ENCODE measurements around the gene FAM111B. TPM values are rescaled to one million over a fixed set of nuclear protein-coding genes. Genes with fewer than 3 reads are reported as not detected.
"Not testable (repeated sequence)": the region's sequence is repeated elsewhere in the genome, so short reads cannot be mapped to it uniquely, and the experiment has no call there.

FAM111B gene
- polyA plus RNA-seq, 1 experiment, result 2.7 TPM

- Histone ChIP-seq H3K27ac (ENCODE audit: low read depth, low read length) (no peak overlapping the region), H3K27me3 (ENCODE audit: control insufficient read depth, insufficient read depth, low read length) (peaks cover 3% of the 10 kb centered on the region), H3K4me3 (ENCODE audit: low read depth, low read length) (no peak overlapping the region), H3K9me3 (ENCODE audit: control insufficient read depth, insufficient read depth, low read length) (no peaks in the 10 kb centered on the region)
- ChIA-PET CTCF (interaction anchor here (1.2 kb wide), 1 partner anchor 11 kb away, joined by 6 read pairs; no protein-coding TSS in a partner anchor), POLR2A (no interaction called here)
- TF ChIP-seq, protein P1, sequence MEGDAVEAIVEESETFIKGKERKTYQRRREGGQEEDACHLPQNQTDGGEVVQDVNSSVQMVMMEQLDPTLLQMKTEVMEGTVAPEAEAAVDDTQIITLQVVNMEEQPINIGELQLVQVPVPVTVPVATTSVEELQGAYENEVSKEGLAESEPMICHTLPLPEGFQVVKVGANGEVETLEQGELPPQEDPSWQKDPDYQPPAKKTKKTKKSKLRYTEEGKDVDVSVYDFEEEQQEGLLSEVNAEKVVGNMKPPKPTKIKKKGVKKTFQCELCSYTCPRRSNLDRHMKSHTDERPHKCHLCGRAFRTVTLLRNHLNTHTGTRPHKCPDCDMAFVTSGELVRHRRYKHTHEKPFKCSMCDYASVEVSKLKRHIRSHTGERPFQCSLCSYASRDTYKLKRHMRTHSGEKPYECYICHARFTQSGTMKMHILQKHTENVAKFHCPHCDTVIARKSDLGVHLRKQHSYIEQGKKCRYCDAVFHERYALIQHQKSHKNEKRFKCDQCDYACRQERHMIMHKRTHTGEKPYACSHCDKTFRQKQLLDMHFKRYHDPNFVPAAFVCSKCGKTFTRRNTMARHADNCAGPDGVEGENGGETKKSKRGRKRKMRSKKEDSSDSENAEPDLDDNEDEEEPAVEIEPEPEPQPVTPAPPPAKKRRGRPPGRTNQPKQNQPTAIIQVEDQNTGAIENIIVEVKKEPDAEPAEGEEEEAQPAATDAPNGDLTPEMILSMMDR (IDR thresholded peaks at IDR 0.05; ENCODE audit: low read depth, low read length), result no peak
- DNase-seq (ENCODE audit: low read depth, low spot score), result no peak
These were observed 38.0 kb upstream of the FAM111B start for GRCh38 chr11:59069087-59069486.

DNA sequence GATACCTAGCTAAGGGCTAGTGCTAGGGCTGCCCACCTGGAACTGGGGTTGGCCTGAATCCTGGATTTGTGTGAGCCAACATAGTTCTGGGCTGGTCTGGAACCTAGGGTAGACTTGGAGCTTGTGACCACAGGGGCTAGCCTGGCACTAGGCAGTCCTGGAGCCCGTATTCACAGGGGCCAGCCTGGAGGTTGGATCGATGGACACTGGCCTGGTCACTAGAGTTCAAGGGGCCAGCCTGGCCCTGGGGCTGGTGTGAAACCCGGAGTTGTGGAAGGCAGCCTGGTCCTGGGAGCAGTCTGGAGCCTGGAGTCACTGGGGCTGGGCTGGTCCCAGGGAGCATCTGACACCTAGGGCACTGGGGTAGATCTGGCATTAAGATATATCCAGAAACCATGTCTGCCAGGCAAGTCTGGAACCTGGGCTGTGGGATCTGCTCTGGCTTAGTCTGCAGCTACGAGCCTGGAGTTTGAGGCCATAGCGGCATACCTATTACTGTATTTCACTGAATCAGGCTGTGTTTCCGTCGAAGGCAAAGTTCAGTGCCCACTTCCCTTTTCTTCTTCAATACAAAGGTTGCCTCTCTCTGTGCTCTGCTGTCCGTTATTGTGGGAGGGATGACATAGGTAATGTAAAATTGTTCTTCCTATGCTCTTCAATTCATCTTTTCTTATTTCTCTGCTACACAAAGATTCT lies 30.0 kb upstream of the FAM111B start:
- POLR2A ChIA-PET, result no interaction called here
- Histone ChIP-seq H3K4me3 (ENCODE audit: low read depth, low read length) (no peak overlapping the region), H3K27me3 (ENCODE audit: control insufficient read depth, insufficient read depth, low read length) (no peaks in the 10 kb centered on the region), H3K27ac (ENCODE audit: low read depth, low read length) (no peak overlapping the region), H3K9me3 (ENCODE audit: control insufficient read depth, insufficient read depth, low read length) (no peaks in the 10 kb centered on the region)
- CTCF ChIA-PET, result interaction anchor here (0.8 to 2.1 kb wide), 2 partner anchors 19 to 24 kb away, joined by 4 to 6 read pairs; no protein-coding TSS in a partner anchor
- TF ChIP-seq, protein P1 (IDR thresholded peaks at IDR 0.05; ENCODE audit: low read depth, low read length), result no peak
- no peak for DNase-seq (ENCODE audit: low read depth, low spot score)

DNA sequence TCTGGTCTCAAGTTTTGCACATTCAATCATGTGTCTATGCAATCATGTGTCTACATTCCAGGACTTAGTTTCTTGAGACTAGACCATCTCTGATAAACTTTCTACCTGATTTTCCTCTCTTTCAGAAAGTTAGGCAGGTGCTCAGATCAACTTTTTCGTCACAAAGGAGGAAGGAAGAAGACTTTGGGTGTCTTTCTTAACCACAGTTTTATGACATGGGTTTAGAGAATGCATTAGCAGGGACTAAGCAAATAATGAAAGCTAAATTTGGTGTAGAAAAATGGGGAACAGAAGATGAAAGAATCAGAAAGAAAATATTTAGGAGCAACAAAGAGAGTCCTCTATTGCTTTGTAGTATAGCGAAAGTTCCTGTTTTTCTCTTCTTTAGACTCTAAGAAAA lies 28.6 kb upstream of the FAM111B start:
- DNase-seq (ENCODE audit: low read depth, low spot score), result no peak
- TF ChIP-seq, protein P1 (IDR thresholded peaks at IDR 0.05; ENCODE audit: low read depth, low read length), result no peak
- Histone ChIP-seq H3K4me3 (ENCODE audit: low read depth, low read length) (no peak overlapping the region), H3K27me3 (ENCODE audit: control insufficient read depth, insufficient read depth, low read length) (no peaks in the 10 kb centered on the region), H3K27ac (ENCODE audit: low read depth, low read length) (no peak overlapping the region), H3K9me3 (ENCODE audit: control insufficient read depth, insufficient read depth, low read length) (no peaks in the 10 kb centered on the region)
- ChIA-PET POLR2A (no interaction called here), CTCF (interaction anchor here (1.1 to 3.0 kb wide), 3 partner anchors 20 to 57 kb away, joined by 3 to 10 read pairs (median 6); no protein-coding TSS in a partner anchor)

GRCh38 chr11:59079086-59079485 lies 28.0 kb upstream of the FAM111B start:
- Histone ChIP-seq H3K27ac (ENCODE audit: low read depth, low read length) (no peak overlapping the region), H3K4me3 (ENCODE audit: low read depth, low read length) (no peak overlapping the region), H3K27me3 (ENCODE audit: control insufficient read depth, insufficient read depth, low read length) (no peaks in the 10 kb centered on the region), H3K9me3 (ENCODE audit: control insufficient read depth, insufficient read depth, low read length) (no peaks in the 10 kb centered on the region)
- no peak for DNase-seq (ENCODE audit: low read depth, low spot score)
- TF ChIP-seq, protein P1 (IDR thresholded peaks at IDR 0.05; ENCODE audit: low read depth, low read length), result no peak
- ChIA-PET CTCF (interaction anchor here (1.1 to 3.0 kb wide), 3 partner anchors 21 to 57 kb away, joined by 3 to 10 read pairs (median 6); no protein-coding TSS in a partner anchor), POLR2A (no interaction called here)

- POLR2A ChIA-PET; H3K27me3 ChIP-seq (ENCODE audit: control insufficient read depth, insufficient read depth, low read length); H3K27ac ChIP-seq (ENCODE audit: low read depth, low read length); H3K9me3 ChIP-seq (ENCODE audit: control insufficient read depth, insufficient read depth, low read length); DNase-seq (ENCODE audit: low read depth, low spot score); H3K4me3 ChIP-seq (ENCODE audit: low read depth, low read length): not testable (repeated sequence)
- CTCF ChIA-PET, result interaction anchor here (1.5 to 3.0 kb wide), 2 partner anchors 27 to 55 kb away, joined by 8 to 10 read pairs; no protein-coding TSS in a partner anchor
These were observed 26.6 kb upstream of the FAM111B start for GRCh38 chr11:59080421-59080820.

DNA sequence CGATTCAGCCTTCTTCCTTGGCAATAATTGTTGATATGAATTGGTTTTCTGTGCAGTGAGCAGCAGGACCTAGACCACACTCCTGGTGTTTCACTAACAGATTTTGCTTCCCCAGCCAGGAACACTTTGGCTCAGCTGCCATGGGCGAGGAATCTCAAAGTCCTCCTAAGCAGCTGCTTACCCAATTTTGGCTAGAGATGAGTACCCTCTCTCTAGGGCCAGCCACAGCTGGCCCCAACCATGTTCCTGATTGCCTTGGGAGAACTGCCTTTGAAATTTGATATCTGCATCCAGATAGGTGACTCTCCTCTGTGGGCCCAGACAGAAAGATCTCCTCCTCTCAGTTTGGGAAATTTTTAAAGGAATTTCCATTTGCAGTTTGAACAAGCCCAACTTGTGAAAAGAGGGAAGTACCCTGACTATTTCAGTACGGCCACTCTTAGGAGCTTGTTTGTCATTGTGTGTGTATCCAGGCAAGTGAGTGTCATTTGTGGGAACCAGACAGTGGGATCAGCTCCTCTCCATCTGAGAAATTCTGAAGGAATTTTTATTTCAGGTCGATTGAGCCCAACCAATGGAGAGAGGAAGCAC lies 25.5 kb upstream of the FAM111B start:
- DNase-seq (ENCODE audit: low read depth, low spot score); POLR2A ChIA-PET; H3K9me3 ChIP-seq (ENCODE audit: control insufficient read depth, insufficient read depth, low read length); H3K27me3 ChIP-seq (ENCODE audit: control insufficient read depth, insufficient read depth, low read length); H3K4me3 ChIP-seq (ENCODE audit: low read depth, low read length); CTCF ChIA-PET; H3K27ac ChIP-seq (ENCODE audit: low read depth, low read length): not testable (repeated sequence)

DNA sequence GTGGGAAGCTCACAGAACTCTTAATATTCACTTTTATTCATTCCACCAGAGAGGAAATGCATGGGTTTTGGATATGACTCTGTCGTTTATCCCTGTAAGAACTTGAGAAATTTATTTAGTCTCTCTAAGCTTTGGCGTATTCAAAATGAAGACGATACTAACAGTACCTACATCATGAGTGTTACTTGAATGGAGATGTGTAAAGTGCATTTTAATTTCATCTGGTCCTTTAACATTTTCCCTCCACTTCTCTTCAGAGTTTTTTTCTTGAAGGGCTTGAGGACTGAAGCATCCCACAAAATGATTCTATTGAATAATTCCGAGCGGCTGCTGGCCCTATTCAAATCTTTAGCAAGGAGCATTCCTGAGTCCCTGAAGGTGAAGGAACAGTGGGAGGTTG lies 21.0 kb upstream of the FAM111B start, which contains the start of gene GLYATL1B:
TSS of gene GLYATL1B (plus strand) at position 301 of the 400 bp plus-strand sequence. CDS start at position 301, 0 bp downstream.
- CTCF ChIA-PET, result interaction anchor here (1.0 kb wide), 1 partner anchor 28 kb away, joined by 3 read pairs; no protein-coding TSS in a partner anchor
- H3K4me3 ChIP-seq (ENCODE audit: low read depth, low read length); H3K27ac ChIP-seq (ENCODE audit: low read depth, low read length); DNase-seq (ENCODE audit: low read depth, low spot score); H3K27me3 ChIP-seq (ENCODE audit: control insufficient read depth, insufficient read depth, low read length); POLR2A ChIA-PET; H3K9me3 ChIP-seq (ENCODE audit: control insufficient read depth, insufficient read depth, low read length): not testable (repeated sequence)

Measured in AG04450 (cell line).